ENCODE measurements around the gene RHEB. TPM values are rescaled to one million over a fixed set of nuclear protein-coding genes. Genes with fewer than 3 reads are reported as not detected.

The RHEB gene, protein sequence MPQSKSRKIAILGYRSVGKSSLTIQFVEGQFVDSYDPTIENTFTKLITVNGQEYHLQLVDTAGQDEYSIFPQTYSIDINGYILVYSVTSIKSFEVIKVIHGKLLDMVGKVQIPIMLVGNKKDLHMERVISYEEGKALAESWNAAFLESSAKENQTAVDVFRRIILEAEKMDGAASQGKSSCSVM
- 108 to 167 TPM (median 144 TPM) in 5 replicates for total RNA-seq (2022; extraction: Qiagen RNA extraction; ENCODE audit: low read depth)

DNA sequence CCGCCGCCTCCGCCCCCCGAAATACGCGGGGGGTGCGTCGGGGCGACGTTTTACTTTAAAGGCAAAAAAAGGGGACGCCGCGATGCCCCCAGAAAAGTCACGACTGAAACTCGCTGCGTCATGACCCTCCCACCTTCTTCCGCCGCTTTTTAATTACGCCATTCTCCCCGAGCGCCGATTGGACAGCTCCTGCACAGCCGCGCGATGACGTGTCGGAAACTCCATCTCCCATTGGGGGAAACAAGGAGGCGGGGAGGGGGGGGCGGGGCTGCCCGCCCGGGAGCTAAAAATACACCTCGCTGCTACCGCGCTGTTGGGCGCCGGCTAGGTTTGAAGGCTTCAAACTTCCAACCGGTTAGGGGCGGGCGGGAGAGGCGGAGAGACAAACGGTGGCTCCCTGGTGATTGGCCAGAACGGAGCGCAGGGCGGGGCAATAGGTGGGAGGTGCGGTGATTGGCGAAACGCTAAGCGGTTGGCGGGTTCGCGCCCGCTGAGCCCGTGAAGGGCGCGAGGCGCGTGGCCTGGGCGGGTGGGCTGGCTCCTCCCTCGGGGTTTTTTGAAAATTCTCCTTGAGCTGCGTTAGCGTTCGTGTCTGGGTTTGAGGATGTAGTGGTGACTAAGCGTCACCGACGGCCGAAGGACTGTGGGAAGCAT lies at the start of gene RHEB:
TSS of gene RHEB (minus strand) at position 131 of the 654 bp plus-strand sequence. CDS start 384 bp downstream, outside the sequence.

DNA sequence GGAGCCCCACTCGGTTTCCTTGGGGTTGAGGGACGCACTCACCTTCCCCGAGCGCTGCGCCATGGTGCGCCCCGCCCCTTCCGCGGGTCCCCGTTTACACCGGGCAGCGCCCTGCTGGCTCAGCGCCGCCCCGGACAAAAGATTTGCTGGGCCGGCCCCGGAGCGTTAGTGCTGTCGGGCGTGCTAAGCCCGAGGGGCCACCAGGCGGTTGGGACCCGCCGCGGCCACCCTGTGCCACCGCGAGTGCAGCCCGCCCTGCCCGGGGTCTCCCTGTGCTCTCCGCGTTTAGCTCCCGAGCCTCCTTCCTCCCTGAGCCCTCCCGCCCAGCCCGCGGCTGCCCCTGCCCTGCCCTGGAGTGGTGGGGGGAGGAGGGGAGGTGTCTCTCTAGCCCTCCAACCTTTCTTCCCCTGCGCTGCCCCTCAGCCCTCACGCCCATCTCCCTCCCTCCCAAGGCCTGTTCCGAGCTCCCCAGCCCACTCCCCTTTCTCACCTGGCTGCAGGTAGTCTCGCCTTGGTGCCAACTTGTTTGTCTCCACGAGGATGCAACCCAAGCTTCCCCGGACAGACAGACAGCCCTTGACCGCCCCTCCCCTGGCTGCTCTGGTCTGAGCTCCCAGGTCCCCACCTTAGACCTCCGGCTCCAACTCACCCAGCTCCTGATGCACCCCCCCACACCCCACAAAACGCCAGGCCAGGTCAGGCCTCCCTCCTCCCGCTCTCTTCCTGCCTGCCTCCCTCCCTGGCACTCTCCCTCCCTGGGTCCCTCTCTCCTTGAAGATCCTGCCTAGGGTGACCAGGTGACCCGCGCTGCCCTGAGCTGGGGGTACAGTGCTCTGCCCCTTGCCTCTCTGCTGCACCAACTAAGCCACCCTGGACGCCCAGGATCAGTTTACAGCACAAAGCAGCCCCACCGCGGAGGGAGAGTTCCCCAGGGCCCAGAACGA lies 79.6 kb downstream of the RHEB start, which contains the start of gene CRYGN:
TSS of gene CRYGN (minus strand) at position 287 of the 944 bp plus-strand sequence. CDS start at position 63, 224 bp downstream.

Other genes with a start within 250 kb of the RHEB start
- 37.2 to 52.1 TPM (median 39.9 TPM) in 5 replicates for gene NUB1, start 178.1 kb downstream of the RHEB start, total RNA-seq (2022; extraction: Qiagen RNA extraction; ENCODE audit: low read depth)
- 0.09 to 0.26 TPM (median 0.15 TPM) in 5 replicates for gene WDR86, start 109.9 kb downstream of the RHEB start, total RNA-seq (2022; extraction: Qiagen RNA extraction; ENCODE audit: low read depth)
- gene CRYGN, start 79.8 kb downstream of the RHEB start, total RNA-seq (2022; extraction: Qiagen RNA extraction; ENCODE audit: low read depth), result not detected in 5 replicates